Hippocampal formation (tissue), 2 donors: Measurements from ENCODE around the gene CDH2.

Experiments
- DNase-seq, 2 donors: peaks; one replicate each; lab custom pipeline; 2025; lab: John Stamatoyannopoulos, UW

The CDH2 gene

DNA sequence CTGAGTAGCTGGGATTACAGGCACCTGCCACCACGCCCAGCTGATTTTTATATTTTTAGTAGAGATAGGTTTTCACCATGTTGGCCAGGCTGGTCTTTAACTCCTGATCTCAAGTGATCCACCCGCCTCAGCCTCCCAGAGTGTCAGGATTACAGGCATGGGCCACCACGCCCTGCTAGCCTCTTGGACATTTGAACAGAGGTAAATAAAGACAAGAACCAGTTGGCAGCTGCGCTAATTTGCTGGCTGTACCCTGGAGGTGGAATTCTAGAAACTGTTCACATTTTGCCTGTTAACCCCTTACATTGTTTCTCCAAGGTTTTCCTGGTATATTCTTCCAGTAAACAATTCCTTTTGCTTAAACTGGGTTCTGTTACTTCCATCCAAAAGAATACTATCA, 132.9 kb downstream of the CDH2 start:
- DNase-seq: no peak

DNA sequence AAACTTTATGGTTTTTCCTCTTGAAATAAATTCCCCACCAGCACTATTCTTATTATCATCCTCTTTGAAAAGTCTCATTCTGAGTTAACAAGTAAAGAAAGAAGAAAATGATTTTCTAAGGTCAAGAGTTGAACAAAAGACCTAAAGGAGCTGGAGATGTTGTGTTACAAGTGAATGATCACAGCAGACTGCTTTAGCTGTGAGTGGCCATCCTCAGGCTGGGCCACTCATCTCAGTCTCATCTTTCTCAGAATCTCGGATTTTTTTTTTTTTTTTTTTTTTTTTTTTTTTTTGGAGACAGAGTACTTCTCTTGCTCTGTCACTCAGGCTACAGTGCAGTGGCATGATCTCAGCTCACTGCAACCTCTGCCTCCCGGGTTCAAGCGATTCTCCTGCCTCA, 133.3 kb downstream of the CDH2 start:
- no peak for DNase-seq

DNA sequence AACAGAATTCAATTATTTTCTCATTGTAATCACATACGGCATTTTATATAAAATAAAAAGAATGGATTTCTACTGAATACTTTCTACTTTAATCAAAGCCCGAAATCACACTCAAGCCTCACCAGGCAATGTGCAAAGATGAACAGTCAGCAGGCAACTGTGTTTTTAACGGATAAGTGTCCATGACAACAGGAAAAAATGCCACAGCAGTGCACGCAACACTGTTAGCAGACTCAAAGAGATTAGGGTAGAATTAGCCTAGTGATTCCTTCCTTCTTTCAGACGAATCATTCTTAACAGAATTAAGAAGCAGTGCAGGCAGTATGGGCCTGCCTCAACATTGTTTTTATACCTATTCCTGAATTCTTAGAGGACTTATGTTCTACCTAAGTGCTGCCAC, 135.6 kb downstream of the CDH2 start:
- DNase-seq: peak in 1 of 2 donors; percentile 44

DNA sequence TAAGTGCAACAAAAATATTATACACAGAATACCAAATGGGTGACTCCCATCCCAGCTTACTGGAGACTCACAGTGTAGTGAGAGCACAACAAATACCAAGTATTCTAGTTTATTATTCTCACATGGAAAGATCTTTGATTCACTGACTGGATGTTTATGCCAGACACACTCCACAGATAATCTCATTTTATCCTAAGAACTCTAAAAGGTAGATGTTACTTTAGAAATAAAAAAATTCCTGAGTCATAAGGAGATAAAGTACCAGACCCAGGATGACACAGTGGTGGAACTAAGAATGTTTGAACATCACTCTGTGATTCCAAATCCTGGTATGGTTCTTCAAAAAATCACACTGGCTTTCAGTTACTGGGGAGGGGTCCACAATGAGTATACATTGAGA, 136.2 kb downstream of the CDH2 start:
- DNase-seq: no peak

- no peak for DNase-seq
Measured at GRCh38 chr18:28040211-28040610, 136.7 kb downstream of the CDH2 start.

DNA sequence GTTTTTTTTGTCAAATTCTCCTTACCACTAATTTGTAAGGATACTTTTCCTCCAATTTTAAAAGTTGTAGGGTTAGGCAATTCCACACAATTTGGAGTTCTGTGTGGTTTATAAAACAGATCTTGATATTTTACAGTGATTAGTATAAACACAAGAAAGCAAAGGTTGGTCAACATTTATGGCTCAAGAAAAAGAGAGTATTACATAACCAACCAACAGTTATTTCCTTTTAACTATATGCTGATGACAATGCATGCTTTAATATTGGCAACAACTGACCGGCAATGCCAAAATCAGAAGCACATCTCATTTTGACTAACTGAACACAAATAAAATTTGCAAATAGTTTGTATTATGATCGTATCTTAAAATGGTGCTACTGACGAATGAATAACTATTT, 137.2 kb downstream of the CDH2 start:
- no peak for DNase-seq

DNA sequence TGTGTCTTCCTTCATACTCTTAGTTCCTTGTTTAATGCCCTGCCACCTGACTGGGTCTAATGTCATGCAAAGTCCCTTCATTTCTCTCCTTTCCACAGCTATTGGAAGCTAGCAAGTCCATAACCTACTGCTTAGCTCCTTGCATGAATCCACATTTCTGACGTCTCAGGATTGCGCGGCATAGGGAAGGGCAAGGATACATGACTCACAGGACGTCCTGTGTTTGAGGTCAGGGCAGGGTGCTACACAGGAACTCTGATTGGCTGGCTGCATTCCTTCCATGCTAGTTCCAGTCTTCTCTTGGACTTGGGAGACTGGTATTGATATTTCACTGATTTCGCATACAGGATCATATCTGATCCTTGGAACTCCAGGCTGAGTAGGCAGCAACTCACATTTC, 137.9 kb downstream of the CDH2 start:
- DNase-seq: no peak

DNA sequence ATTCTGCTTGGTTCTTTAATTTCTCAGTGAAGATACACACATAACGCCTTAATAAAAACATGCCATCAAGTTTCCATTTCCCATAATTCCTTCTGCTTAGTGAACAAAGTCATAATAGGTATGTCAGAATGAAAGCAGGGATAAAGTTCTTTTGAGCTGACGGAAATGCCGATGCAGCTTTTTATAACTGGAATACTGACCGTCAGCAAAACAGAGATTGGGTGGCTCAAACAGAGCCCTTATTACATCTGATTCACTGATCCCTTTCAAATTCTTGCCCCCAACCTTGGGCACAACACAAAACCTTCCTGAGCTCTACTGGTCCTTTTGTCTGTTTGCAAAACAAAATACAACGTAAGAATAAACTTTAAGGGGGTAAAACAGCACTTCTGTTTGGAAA, 140.4 kb downstream of the CDH2 start:
- peak in 1 of 2 donors; percentile 19 for DNase-seq

GRCh38 chr18:28034567-28034966, 142.4 kb downstream of the CDH2 start:
- DNase-seq: no peak

- no peak for DNase-seq
Measured at GRCh38 chr18:28032177-28032576, 144.8 kb downstream of the CDH2 start.

- DNase-seq: no peak
Measured at GRCh38 chr18:28030458-28030857, 146.5 kb downstream of the CDH2 start.

DNA sequence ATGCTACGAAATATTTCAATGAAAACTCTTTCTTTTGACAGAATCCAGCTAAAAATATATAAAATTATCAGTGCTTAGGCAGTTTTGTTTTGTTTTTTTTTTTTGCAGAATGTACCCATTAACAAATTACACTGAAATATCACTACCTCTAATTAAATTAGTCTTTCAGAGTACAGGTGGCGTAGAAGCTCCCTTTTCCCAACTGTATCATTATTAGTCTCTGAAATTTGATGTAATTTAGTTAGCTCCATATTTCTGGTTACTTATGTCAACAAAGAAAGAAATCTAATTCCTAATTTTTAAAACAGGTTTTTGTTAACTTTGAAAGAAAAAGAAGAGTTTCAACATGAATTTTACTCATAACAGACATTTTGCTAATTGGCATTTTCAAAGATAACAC, 149.2 kb downstream of the CDH2 start:
- DNase-seq: no peak

GRCh38 chr18:28019425-28020108, 157.4 kb downstream of the CDH2 start:
- DNase-seq: no peak

DNA sequence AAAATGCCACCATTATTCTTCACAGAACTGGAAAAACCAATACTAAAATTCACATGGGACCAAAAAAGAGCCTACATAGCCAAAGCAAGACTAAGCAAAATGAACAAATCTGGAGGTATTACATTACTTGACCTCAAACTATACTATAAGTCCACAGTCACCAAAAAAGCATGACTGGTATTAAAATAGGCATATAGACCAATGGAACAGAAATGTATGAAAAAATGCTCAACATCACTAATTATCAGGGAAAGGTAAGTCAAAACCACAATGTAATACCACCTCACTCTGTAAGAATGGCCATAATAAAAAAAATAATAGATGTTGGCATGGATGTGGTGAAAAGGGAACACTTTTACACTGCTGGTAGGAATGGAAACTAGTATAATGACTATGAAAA, 158.6 kb downstream of the CDH2 start:
- DNase-seq: no peak

DNA sequence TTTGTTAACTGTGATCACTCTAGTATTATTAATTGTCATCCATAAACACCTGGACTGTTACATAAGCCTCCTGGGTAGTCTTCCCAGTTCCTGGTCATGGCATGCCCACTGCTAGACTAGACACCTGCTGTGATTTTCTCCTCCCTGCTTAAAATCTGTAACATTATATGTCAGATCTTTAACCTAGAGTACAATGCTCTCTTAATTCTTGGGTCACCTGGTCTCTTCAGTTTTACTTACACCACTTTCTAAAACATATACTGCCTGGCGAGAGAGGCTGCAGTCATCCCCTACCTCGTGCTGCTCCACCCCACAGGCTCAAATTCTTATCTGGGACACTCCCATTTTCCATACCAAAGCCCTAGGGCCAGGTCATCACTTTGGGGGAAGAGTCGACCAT, 161.3 kb downstream of the CDH2 start:
- no peak for DNase-seq

DNA sequence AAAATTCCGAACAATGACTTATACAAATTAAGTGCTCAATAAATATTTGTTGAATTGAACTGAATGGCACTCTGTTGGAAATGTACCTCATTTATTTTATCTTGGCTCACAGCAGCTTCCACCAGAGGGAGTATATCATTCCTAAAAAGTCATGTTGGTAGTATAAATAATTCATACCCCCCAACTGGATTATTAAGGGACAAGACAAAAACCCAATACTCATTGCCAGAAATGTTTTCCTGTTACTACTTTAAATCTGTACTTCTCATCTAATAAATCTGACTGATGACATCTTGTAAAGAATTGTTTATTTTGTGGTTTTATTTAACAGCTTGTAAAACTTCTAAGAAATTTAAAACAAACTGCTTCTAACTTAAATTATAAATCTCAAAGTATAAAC, 163.9 kb downstream of the CDH2 start:
- DNase-seq: no peak

GRCh38 chr18:28012336-28012735, 164.6 kb downstream of the CDH2 start:
- no peak for DNase-seq

DNA sequence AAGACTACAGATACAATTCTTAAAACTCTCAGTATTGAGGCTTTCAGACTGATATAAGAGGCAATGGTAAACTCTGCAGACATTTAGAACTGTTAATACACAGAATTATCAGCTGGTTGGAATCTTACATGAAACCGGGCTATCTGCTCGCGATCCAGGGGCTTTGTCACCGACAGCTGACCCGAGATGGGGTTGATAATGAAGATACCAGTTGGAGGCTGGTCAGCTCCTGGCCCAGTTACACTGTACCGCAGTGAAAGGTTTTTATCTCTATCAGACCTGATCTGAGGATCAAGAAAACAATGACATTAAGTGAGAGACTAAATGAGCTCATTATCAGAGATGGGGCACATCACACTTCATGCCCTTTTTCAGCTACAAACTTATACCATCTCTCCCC, 167.3 kb downstream of the CDH2 start:
- DNase-seq: no peak

GRCh38 chr18:28007841-28008240, 169.1 kb downstream of the CDH2 start:
- no peak for DNase-seq

- peak in 1 of 2 donors; percentile 15 for DNase-seq
Measured at GRCh38 chr18:28005164-28005563, 171.8 kb downstream of the CDH2 start.

DNA sequence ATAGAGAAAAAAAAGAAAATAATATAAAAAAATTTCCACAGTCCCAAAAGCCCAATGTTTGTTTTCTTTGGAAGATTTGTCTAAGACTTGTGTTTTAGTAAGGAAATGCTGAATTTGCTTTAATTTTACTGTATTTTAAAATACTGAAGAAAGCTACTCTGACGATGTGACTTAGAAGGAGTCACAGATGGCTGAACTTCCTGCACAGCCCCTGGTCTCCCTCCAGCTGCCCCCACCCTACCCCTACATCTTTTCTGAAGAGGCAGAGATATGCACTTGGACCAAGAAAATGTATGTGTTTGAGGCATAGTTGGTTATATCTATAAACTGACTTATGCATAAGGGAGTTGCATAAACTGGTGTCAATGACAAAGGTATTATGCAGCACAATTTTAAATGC, 172.3 kb downstream of the CDH2 start:
- DNase-seq: no peak

- peak in 1 of 2 donors; percentile 30 for DNase-seq
Measured at GRCh38 chr18:28003451-28003850, 173.5 kb downstream of the CDH2 start.

- peak in 1 of 2 donors; percentile 11 for DNase-seq
Measured at GRCh38 chr18:28002841-28003240, 174.1 kb downstream of the CDH2 start.

DNA sequence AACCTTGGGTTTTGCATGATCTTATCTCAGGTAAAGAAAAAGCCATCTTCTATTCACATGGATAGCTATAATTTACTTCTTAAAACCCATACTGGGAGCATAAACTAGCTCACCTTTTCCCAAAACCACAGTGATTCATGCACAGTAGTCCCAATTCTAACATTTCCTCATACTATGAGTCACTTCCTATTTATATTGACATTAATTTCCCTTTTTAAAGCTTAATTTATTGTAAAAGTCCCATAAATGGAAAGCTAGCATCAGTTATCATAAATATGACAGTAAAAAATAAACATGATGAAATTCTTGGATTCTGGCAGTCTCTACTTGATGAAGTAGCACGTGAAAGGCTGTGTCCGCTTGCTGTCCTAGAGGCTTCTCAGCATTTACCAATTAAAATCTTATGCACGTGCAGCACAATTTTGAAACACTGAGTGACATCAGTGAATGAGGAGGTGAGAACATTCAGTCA, 180.1 kb downstream of the CDH2 start:
- DNase-seq: no peak
